Panc1 (cell line): Measurements from ENCODE around the gene HS3ST6.
"Not testable (repeated sequence)": the region's sequence is repeated elsewhere in the genome, so short reads cannot be mapped to it uniquely, and the experiment has no call there.

Source experiments
- TCF7L2 ChIP-seq: IDR thresholded peaks from 2 replicates; pipeline ENCODE4 v1.6.1; 2011; ENCODE audit warnings: mild to moderate bottlenecking, low read depth, low read length, inconsistent platforms
- TF ChIP-seq, protein P1 (sequence below): fragments of 450-650 bp; IDR thresholded peaks from 2 replicates; pipeline ENCODE4 v1.5.1; 2017; ENCODE audit warnings: mild to moderate bottlenecking

DNA sequence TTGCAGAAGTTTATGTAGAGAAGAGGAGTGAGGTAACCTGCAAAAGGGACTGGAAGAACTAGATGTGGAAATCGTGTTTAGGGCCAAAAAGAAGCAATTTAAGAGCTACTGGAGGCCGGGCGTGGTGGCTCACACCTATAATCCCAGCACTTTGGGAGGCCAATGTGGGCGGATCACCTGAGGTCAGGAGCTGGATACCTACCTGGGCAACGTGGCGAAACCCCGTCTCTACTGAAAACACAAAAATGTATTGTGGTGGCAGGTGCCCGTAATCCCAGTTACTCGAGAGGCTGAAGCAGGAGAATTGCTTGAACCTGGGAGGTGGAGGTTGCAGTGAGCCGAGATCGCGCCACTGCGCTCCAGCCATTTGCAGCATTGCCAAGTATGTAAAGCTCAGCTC is 42.1 kb downstream of the HS3ST6 start:
- TF ChIP-seq, protein P1, sequence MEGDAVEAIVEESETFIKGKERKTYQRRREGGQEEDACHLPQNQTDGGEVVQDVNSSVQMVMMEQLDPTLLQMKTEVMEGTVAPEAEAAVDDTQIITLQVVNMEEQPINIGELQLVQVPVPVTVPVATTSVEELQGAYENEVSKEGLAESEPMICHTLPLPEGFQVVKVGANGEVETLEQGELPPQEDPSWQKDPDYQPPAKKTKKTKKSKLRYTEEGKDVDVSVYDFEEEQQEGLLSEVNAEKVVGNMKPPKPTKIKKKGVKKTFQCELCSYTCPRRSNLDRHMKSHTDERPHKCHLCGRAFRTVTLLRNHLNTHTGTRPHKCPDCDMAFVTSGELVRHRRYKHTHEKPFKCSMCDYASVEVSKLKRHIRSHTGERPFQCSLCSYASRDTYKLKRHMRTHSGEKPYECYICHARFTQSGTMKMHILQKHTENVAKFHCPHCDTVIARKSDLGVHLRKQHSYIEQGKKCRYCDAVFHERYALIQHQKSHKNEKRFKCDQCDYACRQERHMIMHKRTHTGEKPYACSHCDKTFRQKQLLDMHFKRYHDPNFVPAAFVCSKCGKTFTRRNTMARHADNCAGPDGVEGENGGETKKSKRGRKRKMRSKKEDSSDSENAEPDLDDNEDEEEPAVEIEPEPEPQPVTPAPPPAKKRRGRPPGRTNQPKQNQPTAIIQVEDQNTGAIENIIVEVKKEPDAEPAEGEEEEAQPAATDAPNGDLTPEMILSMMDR: not testable (repeated sequence)
- TF ChIP-seq TCF7L2: not testable (repeated sequence)
